Dermis microvascular lymphatic vessel endothelial cell (primary cell): Measurements from ENCODE around the gene CX3CL1. TPM values are rescaled to one million over a fixed set of nuclear protein-coding genes. Genes with fewer than 3 reads are reported as not detected.
"Not testable (repeated sequence)": the region's sequence is repeated elsewhere in the genome, so short reads cannot be mapped to it uniquely, and the experiment has no call there.

Source experiments
- DNase-seq, 2 donors: peaks; one replicate each; pipeline versions ENCODE4 v3.0.0 to v3.0.0-alpha.2; 2010; ENCODE audit warnings: low read depth in 2 of 2
- total RNA-seq: library from RNA; depleted of rRNA; stranded (reverse); fragments of >200 nt; gene quantifications from 2 replicates; pipeline ENCODE4 v1.2.1, GENCODE V29; 2014

CX3CL1 gene
- total RNA-seq = 1.8 and 4.0 TPM in 2 replicates

DNA sequence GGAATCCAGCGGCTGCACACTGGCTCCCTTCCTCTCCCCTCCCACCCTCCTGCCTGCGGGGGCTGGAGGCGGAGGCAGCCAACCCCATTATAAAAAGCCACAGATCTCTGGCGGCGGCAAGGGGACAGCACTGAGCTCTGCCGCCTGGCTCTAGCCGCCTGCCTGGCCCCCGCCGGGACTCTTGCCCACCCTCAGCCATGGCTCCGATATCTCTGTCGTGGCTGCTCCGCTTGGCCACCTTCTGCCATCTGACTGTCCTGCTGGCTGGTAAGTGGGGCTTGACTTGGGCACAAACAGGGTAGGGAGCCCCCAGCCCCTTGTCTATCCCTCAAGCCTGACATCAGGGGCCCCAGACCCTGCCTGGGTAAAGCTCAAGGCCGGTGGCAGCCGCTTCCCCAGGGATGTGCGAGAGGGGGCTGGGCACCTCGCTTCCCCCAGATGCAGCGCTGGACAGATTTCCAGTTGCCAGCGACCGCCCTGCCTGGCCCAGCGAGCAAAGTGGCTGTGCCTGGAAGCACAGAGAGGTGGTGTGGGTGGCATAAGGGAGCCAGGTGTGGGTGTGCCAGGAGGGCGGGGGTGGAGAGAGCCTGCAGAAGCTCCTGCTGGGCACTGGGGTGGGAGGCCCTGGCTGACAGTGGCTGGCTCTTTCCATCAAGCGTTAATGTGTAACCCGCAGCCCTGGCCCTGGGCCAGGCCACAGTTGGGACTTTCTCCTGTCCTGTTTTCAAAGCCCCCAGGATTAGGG, at the start of gene CX3CL1:
Gene CX3CL1 (plus strand): TSS at position 119 of the 745 bp plus-strand sequence. CDS start 79 bp downstream, at position 198.
- DNase-seq = peak in 1 of 2 donors; percentile 60

DNA sequence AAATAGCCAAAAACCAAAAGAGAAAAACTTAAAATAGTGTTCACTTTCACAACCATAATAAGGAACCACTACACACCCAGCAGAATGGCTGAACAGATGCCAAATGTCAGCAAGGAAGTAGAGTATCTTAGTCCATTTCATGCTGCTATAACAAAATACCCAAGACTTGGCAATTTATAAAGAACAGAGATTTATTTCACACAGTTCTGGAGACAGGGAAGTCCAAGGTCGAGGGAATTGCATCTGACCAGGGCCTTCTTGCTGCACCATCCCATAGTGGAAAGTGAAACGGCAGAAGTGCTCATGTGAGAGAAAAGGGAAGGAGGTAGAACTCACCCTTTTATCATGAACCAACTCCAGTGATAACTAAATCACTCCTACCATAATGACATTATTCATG, 47.5 kb upstream of the CX3CL1 start:
- DNase-seq = no peak

DNA sequence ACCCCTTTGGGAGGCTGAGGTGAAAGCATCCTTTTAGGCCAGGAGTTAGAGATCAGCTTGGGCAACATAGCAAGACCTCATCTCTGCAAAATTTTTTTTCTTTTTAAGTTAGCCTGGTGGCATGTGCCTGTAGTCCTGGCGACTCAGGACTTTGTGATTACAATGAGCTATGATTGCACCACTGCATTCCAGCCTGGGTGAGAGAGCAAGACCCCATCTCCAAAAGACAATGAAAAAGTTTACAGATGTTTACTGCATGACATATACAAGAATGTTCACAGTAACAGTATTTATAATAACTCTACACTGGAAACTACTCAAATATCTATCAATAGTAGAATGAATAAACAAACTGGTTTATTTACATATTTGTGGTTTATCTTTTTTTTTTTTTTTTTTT, 46.8 kb upstream of the CX3CL1 start:
- DNase-seq = no peak

DNA sequence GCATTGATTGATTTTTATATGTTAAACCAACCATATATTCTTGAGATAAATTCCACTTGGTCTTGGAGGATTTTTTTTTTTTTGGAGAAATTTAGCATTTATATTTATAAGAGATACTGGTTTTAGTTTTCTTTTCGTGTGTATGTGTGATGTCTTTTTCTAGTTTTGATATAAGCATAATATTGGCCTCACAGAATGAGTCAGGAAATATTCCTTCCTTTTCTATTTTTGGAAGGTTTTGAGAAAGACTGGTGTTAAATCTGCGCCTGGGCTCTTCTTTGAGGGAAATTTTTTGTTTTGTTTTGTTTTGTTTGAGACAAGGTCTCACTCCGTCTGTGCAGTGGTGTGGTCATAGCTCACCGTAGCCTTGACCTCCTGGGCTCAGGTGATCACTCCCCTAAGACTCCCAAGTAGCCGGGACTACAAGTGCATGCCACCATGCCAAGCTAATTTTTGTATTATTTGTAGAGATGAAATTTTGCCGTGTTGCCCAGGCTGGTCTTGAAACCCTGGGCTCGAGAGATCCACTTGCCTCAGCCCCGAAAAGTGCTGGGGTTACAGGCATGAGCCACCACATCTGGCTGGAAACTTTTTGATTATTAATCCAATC, 42.5 kb upstream of the CX3CL1 start:
- DNase-seq = no peak

- DNase-seq = no peak
These were observed 40.9 kb upstream of the CX3CL1 start for GRCh38 chr16:57331355-57331754.

DNA sequence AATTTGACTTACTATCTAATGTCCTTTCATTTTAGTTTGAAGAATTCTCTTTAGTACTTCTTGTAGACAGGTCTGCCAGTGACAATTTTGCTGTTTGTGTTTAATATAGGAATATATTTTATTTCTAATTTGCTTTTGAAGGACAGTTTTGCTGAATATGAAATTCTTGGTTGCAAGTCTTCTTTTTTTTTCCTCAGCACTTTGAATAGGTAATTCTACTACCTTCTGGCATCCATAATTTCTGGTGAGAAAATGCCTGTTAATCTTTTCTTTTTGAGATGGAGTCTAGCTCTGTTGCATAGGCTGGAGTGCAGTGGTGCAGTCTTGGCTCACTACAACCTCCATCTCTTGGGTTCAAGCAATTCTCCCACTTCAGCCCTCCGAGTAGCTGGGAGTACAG, 38.9 kb upstream of the CX3CL1 start:
- no peak for DNase-seq

GRCh38 chr16:57335366-57335765, 36.9 kb upstream of the CX3CL1 start:
- peak; percentile 90 to 95 for DNase-seq

DNA sequence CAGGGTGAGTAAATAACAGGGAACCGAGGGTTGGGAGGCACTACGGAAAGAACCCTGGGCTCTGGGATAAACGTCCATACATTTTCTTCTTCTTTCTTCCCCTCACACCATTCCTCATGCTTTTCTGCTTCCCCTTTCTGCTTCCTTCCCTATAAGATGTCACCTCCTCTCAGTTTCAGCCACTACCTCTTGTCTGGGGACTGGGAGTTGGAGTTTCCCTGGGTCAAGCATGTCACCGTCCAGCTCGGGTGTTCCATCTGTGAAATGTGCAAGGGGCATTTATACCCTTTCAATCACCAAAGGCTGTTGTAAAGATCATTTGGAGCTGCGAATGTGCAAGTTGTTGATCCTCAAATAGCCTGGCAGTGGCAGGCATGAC, 31.2 kb upstream of the CX3CL1 start:
- DNase-seq = no peak

GRCh38 chr16:57341441-57342303, 30.6 kb upstream of the CX3CL1 start:
- DNase-seq = peak in 1 of 2 donors; percentile 29

DNA sequence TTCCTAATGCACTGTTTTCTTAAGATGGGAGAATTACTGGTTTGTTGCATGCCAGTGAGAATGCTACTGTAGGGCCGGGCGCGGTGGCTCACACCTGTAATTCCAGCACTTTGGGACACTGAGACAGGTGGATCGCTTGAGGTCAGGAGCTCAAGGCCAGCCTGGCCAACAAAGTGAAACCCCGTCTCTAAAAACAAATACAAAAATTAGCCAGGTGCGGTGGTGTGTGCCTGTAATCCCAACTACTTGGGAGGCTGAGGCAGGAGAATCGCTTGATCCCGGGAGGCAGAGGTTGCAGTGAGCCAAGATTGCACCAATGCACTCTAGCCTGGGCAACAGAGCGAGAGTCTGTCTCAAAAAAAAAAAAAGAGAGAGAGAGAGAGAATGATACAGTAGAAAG, 29.7 kb upstream of the CX3CL1 start:
- not testable (repeated sequence) for DNase-seq

- DNase-seq = no peak
These were observed 29.1 kb upstream of the CX3CL1 start for GRCh38 chr16:57343221-57343620.

GRCh38 chr16:57344094-57344493, 28.2 kb upstream of the CX3CL1 start:
- DNase-seq = not testable (repeated sequence)

- DNase-seq = peak in 1 of 2 donors; percentile 29
These were observed 27.3 kb upstream of the CX3CL1 start for GRCh38 chr16:57345021-57345420.

- DNase-seq = peak; percentile 54 to 90
These were observed 26.6 kb upstream of the CX3CL1 start for GRCh38 chr16:57345666-57346204.

DNA sequence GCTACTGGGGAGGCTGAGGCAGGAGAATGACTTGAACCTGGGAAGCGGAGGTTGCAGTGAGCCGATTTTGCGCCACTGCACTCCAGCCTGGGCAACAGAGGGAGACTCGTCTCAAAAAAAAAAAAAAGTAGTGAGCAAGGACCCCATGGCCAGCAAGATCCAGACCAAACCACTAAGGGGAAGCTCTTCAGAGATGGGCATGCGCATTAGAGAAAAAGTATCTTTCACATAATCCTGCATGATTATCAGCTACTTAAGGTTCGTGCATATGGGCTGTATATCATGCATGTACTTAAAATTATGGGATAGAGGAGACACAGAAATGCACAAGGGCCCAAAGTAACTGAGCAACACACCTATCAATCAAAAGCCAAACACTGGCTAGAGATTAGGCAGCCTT, 24.4 kb upstream of the CX3CL1 start:
- DNase-seq = no peak

- no peak for DNase-seq
These were observed 24.0 kb upstream of the CX3CL1 start for GRCh38 chr16:57348327-57348726.

- no peak for DNase-seq
These were observed 22.9 kb upstream of the CX3CL1 start for GRCh38 chr16:57349212-57350031.

- DNase-seq = no peak
These were observed 19.6 kb upstream of the CX3CL1 start for GRCh38 chr16:57352636-57353047.

GRCh38 chr16:57354311-57354710, 18.0 kb upstream of the CX3CL1 start:
- DNase-seq = no peak

- no peak for DNase-seq
These were observed 16.3 kb upstream of the CX3CL1 start for GRCh38 chr16:57355898-57356414.

DNA sequence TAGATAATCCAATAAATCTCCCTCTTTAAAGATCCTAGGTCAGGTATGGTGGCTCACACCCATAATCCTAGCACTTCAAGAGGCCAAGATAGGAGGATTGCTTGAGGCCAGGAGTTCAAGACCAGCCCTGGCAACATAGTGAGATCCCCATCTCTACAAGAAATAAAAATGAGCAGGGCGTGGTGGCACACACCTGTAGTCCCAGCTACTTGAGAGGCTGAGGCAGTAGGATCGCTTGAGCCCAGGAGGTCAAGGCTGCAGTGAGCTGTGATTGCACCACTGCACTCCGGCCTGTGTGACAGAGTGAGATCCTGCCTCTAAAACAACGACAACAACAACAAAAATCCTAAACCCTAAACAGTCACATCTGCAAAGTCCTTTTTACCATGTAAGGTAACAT, 15.7 kb upstream of the CX3CL1 start:
- no peak for DNase-seq
